ENCODE data around the gene CCM2L.

The CCM2L gene

GRCh38 chr20:32056708-32057483, 46.7 kb downstream of the CCM2L start:
- no peak for DNase-seq (ENCODE audit: low read depth, low spot score)

DNA sequence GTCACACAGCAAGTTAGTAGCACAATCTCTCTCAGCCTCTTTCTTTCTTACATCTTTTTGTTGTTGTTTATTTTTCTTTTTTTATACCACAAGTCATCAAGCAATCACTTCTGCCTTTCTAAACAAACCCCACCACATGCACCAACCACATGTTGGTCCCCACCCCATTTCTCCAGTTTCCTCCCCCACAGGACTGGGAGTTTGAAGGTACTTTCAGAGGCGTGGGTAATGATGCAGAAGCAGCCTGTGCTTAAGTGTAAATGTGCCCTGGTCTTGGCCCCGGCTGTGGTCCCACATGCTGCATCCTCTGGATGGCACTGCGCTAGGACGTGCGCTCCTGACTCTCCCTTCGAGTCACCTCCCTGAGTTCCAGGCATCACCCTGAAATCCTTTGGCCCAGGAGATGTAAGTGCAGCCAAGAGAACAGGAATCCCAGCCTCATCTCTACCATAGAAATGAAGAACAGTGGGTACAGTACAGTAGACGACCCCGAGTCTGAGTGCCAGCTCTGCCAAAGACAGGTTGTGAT, 47.5 kb downstream of the CCM2L start:
- DNase-seq (ENCODE audit: low read depth, low spot score): no peak

DNA sequence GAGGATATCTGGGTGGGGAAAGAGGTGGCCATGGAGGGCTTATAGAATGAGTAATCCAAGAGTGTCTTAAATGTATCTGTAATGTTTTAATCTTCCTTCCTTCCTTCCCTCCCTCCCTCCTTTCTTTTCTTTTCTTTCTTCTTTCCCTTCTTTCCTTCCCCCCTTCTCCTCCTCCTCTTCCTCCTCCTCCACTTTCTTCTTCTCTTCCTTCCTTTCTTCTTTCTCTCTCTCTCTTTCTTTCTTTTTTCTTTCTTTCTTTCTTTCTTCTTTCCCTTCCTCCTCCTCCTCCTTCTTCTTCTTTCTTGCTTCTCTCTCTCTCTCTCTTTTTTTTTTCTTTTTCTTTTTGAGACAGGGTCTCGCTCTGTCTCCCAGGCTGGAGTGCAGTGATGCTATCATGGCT, 49.0 kb downstream of the CCM2L start:
- DNase-seq (ENCODE audit: low read depth, low spot score): no peak

DNA sequence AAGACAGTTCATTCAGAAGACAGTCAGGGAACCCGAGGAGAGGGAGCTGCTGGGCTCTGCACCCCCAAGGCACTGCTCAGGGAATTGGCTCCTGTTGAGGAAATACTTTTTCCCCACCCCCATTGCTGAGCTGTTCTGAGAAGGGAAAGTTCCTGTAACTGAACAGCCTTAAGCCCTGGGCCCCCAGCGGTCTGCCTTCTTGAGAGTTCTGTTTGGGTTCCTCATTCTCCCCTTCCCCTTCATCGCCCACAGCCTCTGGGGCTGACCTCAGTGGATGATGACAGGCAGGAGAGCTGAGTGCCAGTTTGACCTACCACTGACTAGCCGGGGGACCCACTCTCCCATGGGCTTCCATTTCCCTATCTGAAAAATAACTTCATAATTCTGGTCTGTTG, 52.5 kb downstream of the CCM2L start:
- no peak for DNase-seq (ENCODE audit: low read depth, low spot score)

DNA sequence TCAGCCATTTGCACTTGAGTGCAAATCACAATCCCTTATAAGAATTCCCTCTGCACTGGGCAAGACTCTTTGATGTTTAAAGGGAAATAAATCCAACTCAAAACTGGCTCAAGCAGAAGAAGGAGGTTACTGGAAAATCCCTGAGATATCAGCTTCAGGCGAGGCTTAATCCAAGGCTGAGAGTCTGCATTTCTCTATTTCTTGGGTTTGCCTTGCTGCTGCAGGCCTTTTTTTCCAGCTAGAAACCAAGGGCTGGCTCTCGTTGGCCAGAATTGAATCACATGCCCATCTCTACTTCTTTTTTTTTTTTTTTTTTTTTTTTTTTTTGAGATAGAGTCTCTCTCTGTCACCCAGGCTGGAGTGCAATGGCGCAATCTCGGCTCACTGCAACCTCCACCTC, 53.5 kb downstream of the CCM2L start:
- no peak for DNase-seq (ENCODE audit: low read depth, low spot score)

GRCh38 chr20:32064667-32065066, 54.4 kb downstream of the CCM2L start:
- no peak for DNase-seq (ENCODE audit: low read depth, low spot score)

DNA sequence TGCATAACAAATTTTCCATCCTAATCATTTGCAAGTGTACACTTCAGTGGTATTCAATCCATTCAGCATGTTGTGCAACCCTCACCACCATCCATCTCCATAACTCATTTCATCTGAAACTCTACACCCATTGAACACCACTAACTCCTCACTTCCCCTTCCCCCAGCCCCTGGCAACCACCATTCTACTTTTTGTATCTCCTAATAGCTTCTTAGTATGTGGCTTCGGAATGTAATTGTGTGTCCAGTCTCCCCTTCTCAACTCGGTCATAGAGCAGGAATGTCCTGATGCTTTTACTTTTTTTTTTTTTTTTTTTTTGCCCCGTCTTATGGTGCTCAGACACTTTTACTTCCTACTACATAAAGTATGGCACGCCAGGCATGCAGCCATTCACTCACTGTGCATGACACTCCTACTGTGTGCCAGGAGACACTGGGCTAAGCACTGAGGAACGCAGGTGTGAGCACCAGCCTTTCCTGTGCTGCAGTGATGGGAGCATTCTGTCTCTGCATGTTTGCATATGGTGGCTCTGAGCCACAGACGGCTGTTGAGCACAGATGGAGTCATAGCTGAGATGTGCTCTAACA, 57.1 kb downstream of the CCM2L start:
- peak; percentile 62 for DNase-seq (ENCODE audit: low read depth, low spot score)

- no peak for DNase-seq (ENCODE audit: low read depth, low spot score)
These were observed 57.9 kb downstream of the CCM2L start for GRCh38 chr20:32068174-32068573.

DNA sequence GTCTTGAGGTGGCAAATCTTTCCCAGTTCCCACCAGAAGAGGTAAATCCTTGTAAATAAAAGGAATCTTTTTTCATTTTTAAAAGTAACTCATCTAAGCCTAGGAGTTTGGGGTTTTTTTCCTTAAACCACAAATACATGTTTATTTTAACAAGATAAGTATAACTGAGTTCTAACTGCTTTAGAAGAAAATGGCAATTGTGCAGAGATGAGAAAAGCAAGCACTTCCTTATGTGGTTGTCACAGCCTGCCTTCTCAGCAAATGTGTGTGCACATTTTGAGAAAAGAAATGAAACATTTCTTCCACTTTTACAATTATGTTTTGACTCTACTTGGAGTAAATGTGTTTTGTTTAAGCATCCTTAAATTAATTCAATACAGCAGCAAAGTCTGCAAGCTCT, 59.5 kb downstream of the CCM2L start:
- DNase-seq (ENCODE audit: low read depth, low spot score): no peak

DNA sequence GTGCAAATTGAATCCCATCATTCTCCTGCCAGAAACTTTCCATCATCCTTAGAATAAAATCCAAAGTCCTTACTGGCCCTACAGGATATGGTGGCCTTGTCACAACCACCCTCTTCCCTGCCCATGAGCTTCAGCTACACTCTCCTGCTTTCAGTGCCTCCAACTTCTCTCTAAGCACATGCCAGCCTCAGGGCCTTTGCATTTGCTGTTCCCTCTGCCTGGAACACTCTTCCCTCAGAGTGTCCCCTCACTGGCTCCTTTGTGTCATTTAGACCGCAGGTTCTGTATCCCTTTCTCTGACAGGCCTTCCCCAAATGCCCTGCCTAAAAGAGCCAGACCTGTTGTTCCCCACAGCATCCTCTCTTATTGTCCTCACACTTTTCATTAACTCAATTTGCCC, 60.0 kb downstream of the CCM2L start:
- no peak for DNase-seq (ENCODE audit: low read depth, low spot score)

- no peak for DNase-seq (ENCODE audit: low read depth, low spot score)
These were observed 60.5 kb downstream of the CCM2L start for GRCh38 chr20:32070690-32071213.

DNA sequence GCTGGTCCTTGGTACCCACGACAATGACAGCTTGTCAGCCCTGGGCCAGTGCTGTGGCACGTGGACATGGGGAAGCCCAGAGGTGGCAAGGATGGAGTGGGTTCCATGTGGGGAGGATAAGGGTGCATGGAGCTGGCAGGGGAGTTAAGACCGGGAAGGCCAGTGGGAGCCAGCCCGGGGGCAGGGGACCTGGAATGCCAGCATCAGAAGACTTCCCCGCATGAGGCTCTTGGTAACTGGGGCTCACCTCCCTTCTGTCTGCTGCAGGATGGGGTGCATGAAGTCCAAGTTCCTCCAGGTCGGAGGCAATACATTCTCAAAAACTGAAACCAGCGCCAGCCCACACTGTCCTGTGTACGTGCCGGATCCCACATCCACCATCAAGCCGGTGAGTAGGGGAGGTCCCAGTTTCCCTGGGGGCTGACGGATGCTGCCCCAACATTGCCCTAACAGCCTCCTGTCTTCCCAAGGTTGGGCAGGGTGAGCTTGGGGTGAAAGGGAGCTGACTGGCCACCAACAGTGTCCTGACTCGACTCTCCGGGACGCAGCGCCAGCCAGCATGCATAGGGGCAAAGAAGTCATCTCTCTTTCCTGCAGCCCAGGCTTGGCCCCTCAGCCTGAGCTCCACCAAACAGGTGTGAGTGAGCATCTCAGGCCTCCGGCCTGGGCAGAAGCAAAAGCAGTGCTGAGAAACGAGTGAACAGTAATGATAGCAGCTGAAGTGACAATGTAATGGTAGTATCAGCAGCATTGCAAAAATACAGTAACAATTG, 61.3 kb downstream of the CCM2L start:
- no peak for DNase-seq (ENCODE audit: low read depth, low spot score)

- no peak for DNase-seq (ENCODE audit: low read depth, low spot score)
These were observed 62.0 kb downstream of the CCM2L start for GRCh38 chr20:32072168-32072750.

DNA sequence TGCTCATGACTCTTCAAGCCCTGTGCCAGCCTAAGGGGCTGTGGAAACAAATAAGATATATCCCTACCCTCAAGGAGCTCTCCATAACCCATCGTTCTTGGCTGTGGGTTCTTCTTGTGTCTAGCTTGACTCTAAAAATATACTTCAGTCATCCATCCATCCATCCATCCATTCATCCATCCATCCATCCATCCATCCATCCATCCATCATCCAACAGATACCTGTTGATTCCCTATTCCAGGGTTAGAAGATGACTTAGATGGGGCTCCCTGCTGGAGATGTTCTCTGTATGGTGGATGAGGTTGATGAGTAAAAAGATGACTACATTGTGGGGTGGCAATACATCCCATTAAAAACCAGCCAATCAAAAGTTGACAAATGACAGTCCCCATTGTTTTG, 65.3 kb downstream of the CCM2L start:
- DNase-seq (ENCODE audit: low read depth, low spot score): no peak

GRCh38 chr20:32077190-32077589, 67.0 kb downstream of the CCM2L start:
- DNase-seq (ENCODE audit: low read depth, low spot score): no peak

- no peak for DNase-seq (ENCODE audit: low read depth, low spot score)
These were observed 68.1 kb downstream of the CCM2L start for GRCh38 chr20:32078322-32078721.

DNA sequence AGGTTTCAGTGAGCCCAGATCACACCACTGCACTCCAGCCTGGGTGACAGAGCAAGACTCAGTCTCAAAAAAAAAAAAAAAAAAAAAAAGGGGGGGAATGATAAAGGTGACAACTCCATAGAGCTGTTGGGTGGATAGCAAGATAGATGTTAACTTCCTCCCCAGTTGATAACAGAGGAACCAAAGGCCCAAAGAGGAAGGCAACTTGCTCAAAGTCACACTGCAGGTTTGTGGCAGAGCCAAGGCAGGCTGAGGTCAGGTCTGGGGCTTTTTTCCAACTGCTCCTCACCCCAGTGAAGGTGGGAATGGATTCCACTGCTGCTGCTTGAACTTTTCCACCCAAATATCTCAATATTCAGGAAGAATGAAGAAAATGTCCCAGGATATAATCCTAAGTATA, 68.6 kb downstream of the CCM2L start:
- DNase-seq (ENCODE audit: low read depth, low spot score): no peak

DNA sequence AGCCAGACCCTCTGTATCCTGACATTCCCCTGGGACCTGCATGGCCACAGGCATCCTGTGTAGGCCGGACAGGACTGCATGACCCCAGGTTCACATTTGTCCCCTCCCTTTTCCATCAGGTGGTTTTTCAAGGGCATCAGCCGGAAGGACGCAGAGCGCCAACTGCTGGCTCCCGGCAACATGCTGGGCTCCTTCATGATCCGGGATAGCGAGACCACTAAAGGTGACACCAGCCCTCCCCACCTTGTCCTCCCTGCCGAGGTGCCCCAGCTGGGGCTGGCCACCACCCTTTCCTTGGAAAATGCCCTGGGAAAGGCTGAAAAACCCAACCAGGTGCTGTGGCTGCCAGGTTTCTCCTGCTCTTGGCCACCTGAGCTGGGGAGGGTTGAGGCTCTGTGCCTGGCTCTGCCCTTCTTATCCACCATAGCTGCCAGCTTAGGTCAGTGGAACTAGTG, 69.4 kb downstream of the CCM2L start:
- DNase-seq (ENCODE audit: low read depth, low spot score): no peak

GRCh38 chr20:32080783-32081182, 70.5 kb downstream of the CCM2L start:
- no peak for DNase-seq (ENCODE audit: low read depth, low spot score)
